Progenitor cell of endocrine pancreas (in vitro differentiated cells): ENCODE data around the gene RXRA. TPM values are rescaled to one million over a fixed set of nuclear protein-coding genes. Genes with fewer than 3 reads are reported as not detected.

Experiments used
- DNase-seq: peaks from one replicate; pipeline ENCODE4 v3.0.0; 2021; ENCODE audit warnings: low spot score; ENCODE audit not compliant: unreplicated experiment
- H3K27ac Mint-ChIP-seq: 2 replicates; pipeline ENCODE4 v1.8.0; 2021; ENCODE audit warnings: mild to moderate bottlenecking, moderate library complexity, mixed read lengths
- H3K27me3 Mint-ChIP-seq: 2 replicates; pipeline ENCODE4 v1.8.0; 2021; ENCODE audit warnings: mixed read lengths
- H3K36me3 Mint-ChIP-seq: 2 replicates; pipeline ENCODE4 v1.8.0; 2022; ENCODE audit warnings: mixed read lengths; ENCODE audit not compliant: insufficient read depth
- H3K4me1 Mint-ChIP-seq: 2 replicates; pipeline ENCODE4 v1.8.0; 2021; ENCODE audit warnings: low read depth, mixed read lengths
- H3K4me3 Mint-ChIP-seq: 2 replicates; pipeline ENCODE4 v1.8.0; 2021; ENCODE audit warnings: low read depth, mild to moderate bottlenecking, moderate library complexity, mixed read lengths
- H3K9me3 Mint-ChIP-seq: 2 replicates; pipeline ENCODE4 v1.8.0; 2021; ENCODE audit warnings: low read depth, mixed read lengths
- total RNA-seq: library from RNA; stranded (reverse); gene quantifications from 2 replicates; pipeline ENCODE4 v1.2.1, GENCODE V29; 2021
- TF ChIP-seq, protein P1 (sequence below): fragments of 200-600 bp; sonication (generic); IDR thresholded peaks from one replicate; pipeline ENCODE4 v1.5.0; 2021; ENCODE audit warnings: antibody characterized with exemption, mild to moderate bottlenecking; ENCODE audit not compliant: unreplicated experiment

Gene RXRA
- total RNA-seq, 1 donor from 2014 or later = 64.8 TPM

DNA sequence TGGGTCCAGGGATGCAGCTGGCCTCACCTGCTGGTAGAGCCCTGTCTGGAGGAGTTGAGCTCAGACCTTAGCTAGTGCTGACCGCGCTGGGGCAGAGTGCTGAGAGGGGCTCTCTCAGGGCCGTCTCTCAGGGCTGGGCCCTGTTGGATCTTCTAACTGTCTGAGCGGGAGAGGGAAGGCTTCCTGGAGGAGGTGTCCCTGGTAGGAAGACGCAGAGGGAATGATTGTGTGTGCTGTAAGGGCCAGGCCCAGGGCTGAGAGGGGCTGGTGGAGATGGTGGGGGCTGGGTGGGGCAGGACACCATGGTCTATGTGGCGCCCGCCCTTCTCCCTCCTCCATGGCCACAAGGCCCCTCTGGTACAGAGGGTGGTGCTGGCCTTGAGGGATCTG lies 55.0 kb downstream of the RXRA start:
- Mint-ChIP-seq H3K27me3 (no peaks in the 10 kb centered on the region), H3K36me3 (no peaks in the 10 kb centered on the region), H3K4me3 (no peak overlapping the region), H3K9me3 (no peaks in the 10 kb centered on the region), H3K27ac (peak overlapping the region; percentile 71), H3K4me1 (peaks cover 12% of the 10 kb centered on the region)
- TF ChIP-seq, protein P1, sequence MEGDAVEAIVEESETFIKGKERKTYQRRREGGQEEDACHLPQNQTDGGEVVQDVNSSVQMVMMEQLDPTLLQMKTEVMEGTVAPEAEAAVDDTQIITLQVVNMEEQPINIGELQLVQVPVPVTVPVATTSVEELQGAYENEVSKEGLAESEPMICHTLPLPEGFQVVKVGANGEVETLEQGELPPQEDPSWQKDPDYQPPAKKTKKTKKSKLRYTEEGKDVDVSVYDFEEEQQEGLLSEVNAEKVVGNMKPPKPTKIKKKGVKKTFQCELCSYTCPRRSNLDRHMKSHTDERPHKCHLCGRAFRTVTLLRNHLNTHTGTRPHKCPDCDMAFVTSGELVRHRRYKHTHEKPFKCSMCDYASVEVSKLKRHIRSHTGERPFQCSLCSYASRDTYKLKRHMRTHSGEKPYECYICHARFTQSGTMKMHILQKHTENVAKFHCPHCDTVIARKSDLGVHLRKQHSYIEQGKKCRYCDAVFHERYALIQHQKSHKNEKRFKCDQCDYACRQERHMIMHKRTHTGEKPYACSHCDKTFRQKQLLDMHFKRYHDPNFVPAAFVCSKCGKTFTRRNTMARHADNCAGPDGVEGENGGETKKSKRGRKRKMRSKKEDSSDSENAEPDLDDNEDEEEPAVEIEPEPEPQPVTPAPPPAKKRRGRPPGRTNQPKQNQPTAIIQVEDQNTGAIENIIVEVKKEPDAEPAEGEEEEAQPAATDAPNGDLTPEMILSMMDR = no peak
- DNase-seq = no peak

DNA sequence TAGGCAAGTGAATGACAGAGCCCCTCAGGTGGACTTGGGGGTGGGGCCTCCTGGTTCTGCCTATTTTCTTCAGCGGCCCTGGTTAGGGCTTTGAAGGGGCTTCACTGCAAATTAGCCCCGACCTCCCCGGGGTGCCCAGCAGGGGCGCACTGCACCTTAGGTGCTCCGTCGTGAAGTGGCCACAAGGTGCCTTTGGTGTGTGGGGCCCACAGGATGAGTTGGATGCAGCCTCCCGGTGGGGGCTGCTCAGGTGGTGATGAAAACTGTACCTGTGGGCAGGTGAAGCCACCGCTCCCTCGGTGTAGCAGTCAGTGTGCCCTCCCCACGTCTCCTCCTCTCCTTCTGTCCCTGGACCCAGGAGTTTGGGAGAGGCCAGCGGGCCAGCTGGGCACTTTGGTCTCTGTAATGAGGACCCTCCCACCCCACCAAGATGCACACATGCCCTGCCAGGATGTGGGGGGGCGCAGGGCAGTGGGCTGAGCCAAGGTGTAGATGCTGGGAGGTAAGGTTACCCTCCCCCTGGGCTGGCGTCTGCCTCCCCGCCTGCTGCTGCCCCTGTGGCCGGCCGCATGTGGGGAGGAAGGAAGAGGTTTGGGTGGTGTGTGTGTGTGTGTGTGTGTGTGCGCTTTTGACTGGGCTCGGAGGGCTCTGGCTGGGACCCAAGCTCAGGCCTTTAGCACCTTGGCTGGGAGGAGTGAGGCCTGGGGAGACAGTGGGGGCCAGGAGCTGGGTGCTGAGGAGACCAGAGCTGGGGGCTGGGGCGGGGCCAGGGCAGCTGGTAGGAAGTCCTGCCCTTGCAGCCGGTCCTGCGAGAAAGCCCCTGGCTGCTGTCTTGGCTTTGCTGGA lies 55.6 kb downstream of the RXRA start:
- peak overlapping the region; percentile 41 for H3K27ac Mint-ChIP-seq
- TF ChIP-seq, protein P1 = peak; percentile 49
- DNase-seq = no peak

DNA sequence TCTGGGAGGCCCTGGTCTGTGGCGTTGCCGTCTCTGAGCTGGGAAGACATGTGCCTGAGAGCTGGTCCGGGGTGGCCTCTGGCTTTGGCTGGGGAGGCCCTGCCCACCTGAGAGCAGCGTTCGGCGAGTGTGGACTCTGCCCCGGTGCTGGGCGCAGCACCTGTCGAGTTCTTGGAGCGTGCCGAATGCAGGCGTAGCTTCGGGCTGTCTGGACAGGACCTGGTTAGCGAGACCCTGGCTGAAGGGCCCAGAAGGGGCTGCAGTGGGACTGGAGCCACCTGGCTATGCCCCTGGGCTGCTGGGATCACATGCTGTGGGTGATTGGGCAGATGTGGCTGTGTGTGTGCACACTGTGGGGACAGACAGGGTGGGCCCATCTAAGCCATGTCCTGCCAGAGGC lies 56.5 kb downstream of the RXRA start:
- TF ChIP-seq, protein P1 = no peak
- Mint-ChIP-seq H3K9me3 (no peaks in the 10 kb centered on the region), H3K27me3 (no peaks in the 10 kb centered on the region), H3K27ac (no peak overlapping the region), H3K4me3 (no peak overlapping the region), H3K4me1 (peaks cover 9% of the 10 kb centered on the region), H3K36me3 (no peaks in the 10 kb centered on the region)
- no peak for DNase-seq

More for the DNA sequence above, 55.6 kb downstream of the RXRA start:
- Mint-ChIP-seq H3K4me1 (peaks cover 9% of the 10 kb centered on the region), H3K9me3 (no peaks in the 10 kb centered on the region), H3K27me3 (no peaks in the 10 kb centered on the region), H3K36me3 (no peaks in the 10 kb centered on the region), H3K4me3 (no peak overlapping the region)

DNA sequence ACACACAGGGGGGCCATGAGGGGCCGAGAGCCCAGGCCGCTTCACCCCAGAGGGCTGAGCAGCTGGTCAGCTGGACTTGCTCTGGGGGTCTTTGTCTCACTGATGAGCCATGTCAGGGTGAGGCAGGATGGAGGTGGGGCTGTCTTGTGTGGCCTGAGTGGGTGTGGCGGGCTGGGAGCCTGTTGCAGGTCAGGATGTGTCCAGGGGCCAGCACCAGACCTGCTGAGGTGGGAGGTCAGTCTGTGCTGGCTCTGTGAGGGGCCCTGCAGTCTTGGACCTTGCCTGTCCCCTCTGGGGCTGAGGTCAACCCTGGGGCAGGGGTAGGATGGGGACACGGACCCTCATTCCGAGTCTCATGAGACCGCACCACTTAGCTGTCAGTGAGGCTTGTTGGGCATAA lies 56.9 kb downstream of the RXRA start:
- Mint-ChIP-seq H3K4me1 (peaks cover 10% of the 10 kb centered on the region), H3K36me3 (no peaks in the 10 kb centered on the region), H3K4me3 (no peak overlapping the region), H3K27ac (no peak overlapping the region), H3K27me3 (no peaks in the 10 kb centered on the region), H3K9me3 (no peaks in the 10 kb centered on the region)
- TF ChIP-seq, protein P1 = no peak
- DNase-seq = no peak

DNA sequence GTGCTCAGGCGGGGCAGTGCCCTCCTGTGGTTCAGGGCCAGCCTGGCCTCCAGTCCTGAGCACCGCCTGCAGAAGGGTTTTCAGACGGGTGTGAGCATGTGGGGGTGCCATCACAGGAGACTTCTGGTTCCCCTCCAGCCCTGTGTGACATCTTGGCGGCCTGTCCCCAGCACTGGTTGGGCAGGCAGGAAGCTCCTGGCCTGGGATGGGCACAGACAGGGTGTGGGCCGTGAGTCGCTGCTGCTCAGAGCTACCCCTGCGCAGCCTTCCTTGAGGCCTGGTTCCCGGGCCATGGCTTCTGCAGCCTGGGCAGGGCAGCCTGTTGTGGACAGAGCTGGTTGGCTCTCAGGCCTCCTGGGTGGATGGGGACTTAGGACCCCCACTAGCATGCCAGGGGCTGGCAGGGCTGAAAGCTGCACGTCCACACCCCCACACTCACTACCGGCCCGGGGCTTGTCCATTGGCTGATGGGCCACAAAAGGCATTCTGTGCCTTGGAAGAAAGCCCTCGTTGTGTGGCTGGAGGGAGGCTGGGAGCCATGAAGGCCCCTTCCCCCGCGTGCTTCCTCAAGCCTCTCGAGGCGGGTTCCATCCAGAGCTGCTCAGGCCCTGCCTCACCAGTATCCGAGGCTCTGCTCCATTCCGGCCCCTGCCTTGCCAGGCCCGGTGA lies 58.7 kb downstream of the RXRA start:
- Mint-ChIP-seq H3K9me3 (no peaks in the 10 kb centered on the region), H3K36me3 (no peaks in the 10 kb centered on the region), H3K27ac (no peak overlapping the region), H3K27me3 (no peaks in the 10 kb centered on the region), H3K4me3 (no peak overlapping the region), H3K4me1 (peaks cover 13% of the 10 kb centered on the region)
- DNase-seq = no peak
- TF ChIP-seq, protein P1 = no peak
